ENCODE results near the gene RIGI.

RIGI gene

GRCh38 chr9:32500768-32501167 lies 25.2 kb downstream of the RIGI start:
- Histone ChIP-seq H3K27me3 (ENCODE audit: control insufficient read depth, insufficient read depth, low read length) (no peaks in the 10 kb centered on the region), H3K4me1 (ENCODE audit: control insufficient read depth, insufficient read depth, low read length) (no peaks in the 10 kb centered on the region; the same call in 1 of the 2 replicates), H3K36me3 (ENCODE audit: control insufficient read depth, insufficient read depth, low read length) (peaks cover 7% of the 10 kb centered on the region), H3K27ac (ENCODE audit: low read depth, low read length) (no peak overlapping the region), H3K9ac (ENCODE audit: low read length) (no peak overlapping the region), H3K9me3 (ENCODE audit: control insufficient read depth, insufficient read depth, low read depth, low read length) (no peaks in the 10 kb centered on the region), H3K4me3 (ENCODE audit: low read depth, low read length) (no peak overlapping the region)

- H3K4me1 ChIP-seq (ENCODE audit: control insufficient read depth, insufficient read depth, low read length) = no peaks in the 10 kb centered on the region; the same call in 1 of the 2 replicates
- no peaks in the 10 kb centered on the region for H3K9me3 ChIP-seq (ENCODE audit: control insufficient read depth, insufficient read depth, low read depth, low read length)
- H3K27ac ChIP-seq (ENCODE audit: low read depth, low read length) = no peak overlapping the region
- no peaks in the 10 kb centered on the region for H3K27me3 ChIP-seq (ENCODE audit: control insufficient read depth, insufficient read depth, low read length)
- H3K36me3 ChIP-seq (ENCODE audit: control insufficient read depth, insufficient read depth, low read length) = peaks cover 7% of the 10 kb centered on the region
- H3K9ac ChIP-seq (ENCODE audit: low read length) = no peak overlapping the region
- H3K4me3 ChIP-seq (ENCODE audit: low read depth, low read length) = no peak overlapping the region
Observed at GRCh38 chr9:32497921-32498320, 28.1 kb downstream of the RIGI start.

- no peak overlapping the region for H3K27ac ChIP-seq (ENCODE audit: low read depth, low read length)
- peaks cover 22% of the 10 kb centered on the region for H3K36me3 ChIP-seq (ENCODE audit: control insufficient read depth, insufficient read depth, low read length)
- H3K27me3 ChIP-seq (ENCODE audit: control insufficient read depth, insufficient read depth, low read length) = no peaks in the 10 kb centered on the region
- H3K9ac ChIP-seq (ENCODE audit: low read length) = no peak overlapping the region
- H3K4me1 ChIP-seq (ENCODE audit: control insufficient read depth, insufficient read depth, low read length) = no peaks in the 10 kb centered on the region
- no peak overlapping the region for H3K4me3 ChIP-seq (ENCODE audit: low read depth, low read length)
- no peaks in the 10 kb centered on the region for H3K9me3 ChIP-seq (ENCODE audit: control insufficient read depth, insufficient read depth, low read depth, low read length)
Observed at GRCh38 chr9:32490601-32491000, 35.4 kb downstream of the RIGI start.

- Histone ChIP-seq H3K27me3 (ENCODE audit: control insufficient read depth, insufficient read depth, low read length) (no peaks in the 10 kb centered on the region), H3K36me3 (ENCODE audit: control insufficient read depth, insufficient read depth, low read length) (peaks cover 30% of the 10 kb centered on the region), H3K9me3 (ENCODE audit: control insufficient read depth, insufficient read depth, low read depth, low read length) (no peaks in the 10 kb centered on the region), H3K4me3 (ENCODE audit: low read depth, low read length) (no peak overlapping the region), H3K27ac (ENCODE audit: low read depth, low read length) (no peak overlapping the region), H3K9ac (ENCODE audit: low read length) (no peak overlapping the region), H3K4me1 (ENCODE audit: control insufficient read depth, insufficient read depth, low read length) (no peaks in the 10 kb centered on the region)
Observed at GRCh38 chr9:32487981-32488380, 38.0 kb downstream of the RIGI start.

- Histone ChIP-seq H3K27ac (ENCODE audit: low read depth, low read length) (no peak overlapping the region), H3K36me3 (ENCODE audit: control insufficient read depth, insufficient read depth, low read length) (peaks cover 33% of the 10 kb centered on the region), H3K27me3 (ENCODE audit: control insufficient read depth, insufficient read depth, low read length) (no peaks in the 10 kb centered on the region), H3K4me3 (ENCODE audit: low read depth, low read length) (no peak overlapping the region), H3K4me1 (ENCODE audit: control insufficient read depth, insufficient read depth, low read length) (no peaks in the 10 kb centered on the region), H3K9ac (ENCODE audit: low read length) (no peak overlapping the region), H3K9me3 (ENCODE audit: control insufficient read depth, insufficient read depth, low read depth, low read length) (no peaks in the 10 kb centered on the region)
Observed at GRCh38 chr9:32486839-32487562, 39.0 kb downstream of the RIGI start.

- no peaks in the 10 kb centered on the region for H3K9me3 ChIP-seq (ENCODE audit: control insufficient read depth, insufficient read depth, low read depth, low read length)
- H3K36me3 ChIP-seq (ENCODE audit: control insufficient read depth, insufficient read depth, low read length) = peaks cover 46% of the 10 kb centered on the region
- no peaks in the 10 kb centered on the region for H3K27me3 ChIP-seq (ENCODE audit: control insufficient read depth, insufficient read depth, low read length)
- H3K4me1 ChIP-seq (ENCODE audit: control insufficient read depth, insufficient read depth, low read length) = no peaks in the 10 kb centered on the region
- H3K9ac ChIP-seq (ENCODE audit: low read length) = no peak overlapping the region
- no peak overlapping the region for H3K27ac ChIP-seq (ENCODE audit: low read depth, low read length)
- H3K4me3 ChIP-seq (ENCODE audit: low read depth, low read length) = no peak overlapping the region
Observed at GRCh38 chr9:32483343-32483742, 42.7 kb downstream of the RIGI start.

All from HUES6 (cell line).